Stimulated activated CD8-positive, alpha-beta memory T cell treated with anti-CD3 and anti-CD28 coated beads, Interleukin-15, amount 100 ng/mL, for 24 hours (primary cell): ENCODE measurements around the gene EZR.
A peak's percentile ranks its signal among the peaks of the same experiment; 100 is the strongest.

Experiments
- DNase-seq: peaks from one replicate; pipeline ENCODE4 v3.0.0-alpha.2; 2020; ENCODE audit warnings: low read depth

The EZR gene

DNA sequence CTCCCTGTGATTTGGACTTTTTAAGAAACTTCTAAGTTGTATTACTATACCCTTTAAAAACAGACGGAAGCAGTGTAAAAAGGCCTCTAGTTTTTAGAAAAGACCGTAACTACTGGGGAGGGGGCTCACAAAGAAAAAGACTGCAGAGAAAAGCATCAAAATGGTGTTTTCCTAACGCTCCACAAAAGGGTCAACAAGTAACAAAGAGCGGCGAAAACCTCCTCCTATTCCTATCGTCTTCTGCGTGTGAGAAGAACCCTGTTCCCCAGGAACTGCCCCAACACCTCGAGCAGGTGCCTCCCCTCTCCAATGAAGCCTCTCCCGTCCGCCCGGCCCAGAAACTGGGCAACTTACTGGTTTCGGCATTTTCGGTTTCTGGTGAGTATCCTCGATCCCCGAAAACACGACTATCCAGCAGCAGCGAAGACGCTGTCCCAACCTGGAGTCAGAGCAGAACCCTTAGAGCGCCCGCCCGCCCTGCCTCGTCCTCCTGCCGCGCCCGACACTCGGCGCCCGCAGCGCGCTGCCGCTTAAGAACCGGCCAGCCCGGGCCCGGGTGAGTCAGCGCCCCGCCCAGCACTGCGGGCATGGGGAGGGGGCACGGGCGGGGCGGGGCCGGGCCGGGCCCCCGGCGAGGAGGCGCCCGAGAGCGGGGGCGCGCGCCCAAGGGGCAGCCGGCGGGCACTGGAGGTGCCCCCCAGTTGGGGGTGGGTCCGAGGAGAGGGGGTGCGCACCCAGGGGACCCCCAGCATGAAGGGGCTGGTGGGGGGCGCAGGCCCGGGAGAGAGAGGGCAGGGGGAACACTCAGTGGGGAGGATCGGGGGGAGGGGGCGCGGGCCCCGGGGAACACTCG, 1.2 kb downstream of the EZR start:
- peak; percentile 53 for DNase-seq

GRCh38 chr6:158816803-158817727, 2.1 kb downstream of the EZR start:
- no peak for DNase-seq

GRCh38 chr6:158816329-158816728, 2.8 kb downstream of the EZR start:
- DNase-seq: no peak

DNA sequence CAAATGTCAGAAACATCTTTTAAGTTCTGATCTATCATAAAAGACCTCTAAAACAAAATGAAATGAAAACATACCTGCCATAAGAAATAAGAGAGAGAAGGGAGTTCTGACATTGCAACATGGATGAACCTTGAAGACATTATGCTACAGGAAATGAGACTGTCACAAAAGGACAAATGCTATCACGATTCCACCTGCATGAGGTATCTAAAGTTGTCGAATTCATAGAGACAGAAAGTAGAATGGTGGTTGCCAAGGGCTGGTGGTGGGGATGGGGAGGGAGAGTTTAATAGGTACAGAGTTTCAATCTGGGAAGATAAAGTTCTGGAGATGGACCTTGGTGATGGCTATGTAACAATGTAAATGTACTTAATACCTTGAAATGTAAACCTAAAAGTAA, 3.3 kb downstream of the EZR start:
- DNase-seq: no peak

- DNase-seq: no peak
Observed at GRCh38 chr6:158815379-158815724, 3.8 kb downstream of the EZR start.

GRCh38 chr6:158813032-158813431, 6.1 kb downstream of the EZR start:
- DNase-seq: no peak

GRCh38 chr6:158812611-158813010, 6.6 kb downstream of the EZR start:
- no peak for DNase-seq

DNA sequence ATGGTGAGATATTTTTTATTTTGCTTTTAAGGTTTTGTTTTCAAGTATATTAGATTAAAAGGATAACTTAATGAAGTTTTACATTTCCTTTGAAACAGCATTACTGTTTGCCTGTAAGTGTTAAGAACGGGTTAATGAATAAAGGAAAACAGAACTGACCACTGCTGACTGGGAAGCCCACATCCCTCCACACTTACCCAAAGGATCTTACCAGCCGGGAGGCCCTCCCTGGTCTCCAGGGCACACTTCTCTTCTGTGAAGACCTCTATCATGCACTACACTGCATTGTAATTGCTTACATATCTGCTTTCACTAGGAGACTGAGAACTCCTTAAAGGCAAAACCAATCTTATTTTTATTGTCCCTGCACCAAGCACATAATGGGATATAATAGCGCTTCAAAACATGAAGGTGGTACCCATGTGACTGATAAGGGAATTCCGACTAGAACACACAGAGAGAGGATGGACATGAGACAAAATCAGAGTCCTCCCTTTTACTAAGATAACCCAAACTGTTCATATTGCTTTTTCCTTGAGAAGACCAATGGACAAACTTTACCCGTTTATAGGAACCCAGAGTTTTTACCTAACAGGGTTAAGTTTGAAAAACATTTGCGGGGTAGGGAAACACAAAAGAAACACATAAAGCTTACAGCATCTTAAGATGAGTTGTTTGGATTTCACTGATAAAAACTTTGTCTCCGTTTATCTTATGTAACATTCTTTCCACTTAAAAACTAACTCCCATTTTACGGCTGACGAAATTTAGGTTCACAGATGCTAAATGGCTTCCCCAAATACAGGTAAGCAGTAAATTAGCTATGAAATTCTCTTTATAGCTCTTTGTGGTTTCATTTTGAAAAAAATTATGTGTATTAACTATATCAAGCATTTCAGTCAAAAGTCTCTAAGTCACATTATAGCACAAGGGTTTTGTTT, 8.7 kb downstream of the EZR start:
- no peak for DNase-seq

GRCh38 chr6:158808941-158809678, 10.1 kb downstream of the EZR start:
- DNase-seq: no peak

GRCh38 chr6:158808442-158808833, 10.7 kb downstream of the EZR start:
- DNase-seq: no peak

GRCh38 chr6:158807515-158808441, 11.4 kb downstream of the EZR start:
- no peak for DNase-seq

GRCh38 chr6:158805698-158806377, 13.3 kb downstream of the EZR start:
- DNase-seq: no peak

DNA sequence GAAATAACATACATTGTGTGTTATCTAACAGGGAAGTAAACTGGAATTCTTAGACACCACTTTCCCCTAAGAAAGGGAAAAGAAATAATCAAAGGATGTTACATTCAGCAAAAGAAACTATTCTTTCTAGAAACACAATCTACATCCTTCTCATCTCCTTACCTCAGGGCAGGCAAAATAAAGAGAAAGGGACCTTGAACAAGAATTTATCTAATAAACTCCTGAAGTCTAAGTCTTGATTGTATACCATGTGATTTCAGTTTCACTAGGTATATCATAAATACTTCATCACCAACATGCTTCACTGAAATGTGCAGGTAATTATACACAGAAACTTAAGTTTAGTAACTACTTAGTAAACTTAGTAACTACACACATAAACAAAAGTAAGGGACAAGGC, 15.0 kb downstream of the EZR start:
- no peak for DNase-seq

GRCh38 chr6:158803733-158804143, 15.4 kb downstream of the EZR start:
- no peak for DNase-seq

GRCh38 chr6:158801655-158802294, 17.4 kb downstream of the EZR start:
- DNase-seq: no peak

- no peak for DNase-seq
Observed at GRCh38 chr6:158799051-158799792, 19.9 kb downstream of the EZR start.

GRCh38 chr6:158798311-158798710, 20.9 kb downstream of the EZR start:
- DNase-seq: no peak
